Measurements from ENCODE around the gene ADGRV1.
"Not testable (repeated sequence)": the region's sequence is repeated elsewhere in the genome, so short reads cannot be mapped to it uniquely, and the experiment has no call there.

The ADGRV1 gene

DNA sequence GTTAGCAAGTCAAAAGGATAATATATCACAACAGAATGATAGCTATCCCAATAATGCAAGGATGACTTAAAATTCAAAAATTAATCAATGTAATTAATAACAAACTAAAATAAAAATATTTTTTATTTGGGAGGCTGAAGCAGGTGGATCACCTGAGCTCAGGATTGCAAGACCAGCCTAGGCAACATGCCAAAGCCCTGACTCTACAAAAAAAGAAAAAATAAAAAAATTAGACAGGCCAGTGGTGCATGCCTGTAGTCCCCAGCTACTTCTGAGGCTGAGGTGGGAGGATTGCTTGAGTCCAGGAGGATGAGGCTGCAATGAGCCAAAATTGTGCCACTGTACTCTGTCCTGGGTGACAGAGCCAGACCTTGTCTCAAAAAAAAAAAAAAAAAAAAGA lies 399.3 kb downstream of the ADGRV1 start:
- DNase-seq = no peak

DNA sequence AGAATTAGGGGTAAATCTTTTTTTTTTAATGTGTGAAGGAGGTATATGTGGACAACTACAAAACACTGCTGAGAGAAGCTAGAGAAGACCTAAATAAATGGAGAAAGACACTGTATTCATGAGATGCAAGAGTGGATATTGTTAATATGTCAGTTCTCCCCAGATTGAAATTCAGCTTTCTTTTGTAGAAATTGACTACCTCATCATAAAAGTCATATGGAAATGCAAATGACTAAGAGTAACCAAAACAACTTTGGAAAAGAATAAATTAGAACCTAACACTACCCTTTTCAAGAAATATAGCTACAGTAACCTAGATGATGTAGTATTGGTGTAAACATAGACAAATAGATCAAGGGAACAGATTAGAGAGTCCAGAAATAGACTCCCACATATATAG lies 400.7 kb downstream of the ADGRV1 start:
- no peak for DNase-seq

DNA sequence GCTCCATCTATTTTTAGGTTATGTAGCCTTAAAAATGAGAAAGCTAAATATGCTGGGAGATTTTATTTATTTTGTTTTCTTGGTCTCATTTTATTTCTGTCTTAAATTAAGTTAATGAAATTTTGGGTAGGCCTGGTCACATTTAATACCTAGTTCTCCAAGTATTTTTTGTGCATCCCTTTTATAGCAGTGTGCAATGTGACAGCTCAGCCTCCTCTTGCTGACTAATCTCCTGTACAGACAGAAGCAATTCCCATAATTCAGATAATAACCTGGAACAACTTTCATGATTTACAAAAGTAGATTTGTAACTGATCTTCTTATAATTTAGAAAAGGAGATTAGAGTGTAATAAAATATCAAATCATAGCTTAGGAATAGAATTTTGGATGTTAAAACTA lies 403.9 kb downstream of the ADGRV1 start:
- DNase-seq = no peak

DNA sequence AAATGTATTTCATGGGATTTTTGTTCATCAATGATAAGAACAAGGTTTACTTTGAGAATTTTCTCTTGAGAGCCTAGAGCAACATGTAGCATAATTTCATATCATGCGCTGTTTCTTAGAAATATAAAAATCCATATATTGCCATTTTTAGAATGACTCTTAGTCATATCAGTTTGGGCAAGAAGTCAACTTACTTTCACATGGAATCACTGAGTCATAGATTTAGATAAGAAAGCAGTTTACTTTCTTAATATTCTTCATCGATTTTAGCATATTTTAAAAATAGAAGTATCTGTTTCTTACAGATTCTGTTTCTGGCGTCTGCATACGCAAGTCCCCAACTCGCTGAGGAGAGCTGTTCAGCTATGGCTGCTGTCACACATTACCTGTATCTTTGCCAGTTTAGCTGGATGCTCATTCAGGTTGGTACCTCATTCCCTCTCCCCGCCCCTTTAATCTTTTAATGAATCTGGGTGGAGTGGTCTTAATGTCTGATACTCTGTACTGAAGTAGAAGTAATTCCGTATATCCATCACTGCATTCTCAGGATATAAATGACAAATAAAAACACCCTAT lies 406.6 kb downstream of the ADGRV1 start:
- no peak for DNase-seq

DNA sequence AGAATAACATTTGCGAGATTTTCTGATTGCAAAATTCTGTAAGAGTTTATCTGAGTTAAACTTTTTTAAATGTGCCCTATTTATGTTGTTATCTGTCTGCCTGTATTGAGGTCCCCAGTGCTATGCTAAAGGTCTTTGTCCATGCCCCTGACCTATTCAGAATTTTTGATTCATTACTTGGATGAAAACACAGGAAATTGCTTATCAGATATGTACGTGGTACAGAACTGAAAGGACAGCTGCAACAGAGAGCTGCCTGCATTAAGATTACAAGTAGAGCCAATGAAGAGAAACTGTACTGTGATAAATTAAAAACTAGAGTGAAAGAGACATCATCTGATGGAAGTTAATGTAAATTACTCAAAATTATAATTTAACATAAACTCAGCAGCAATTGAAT lies 408.8 kb downstream of the ADGRV1 start:
- DNase-seq = no peak

DNA sequence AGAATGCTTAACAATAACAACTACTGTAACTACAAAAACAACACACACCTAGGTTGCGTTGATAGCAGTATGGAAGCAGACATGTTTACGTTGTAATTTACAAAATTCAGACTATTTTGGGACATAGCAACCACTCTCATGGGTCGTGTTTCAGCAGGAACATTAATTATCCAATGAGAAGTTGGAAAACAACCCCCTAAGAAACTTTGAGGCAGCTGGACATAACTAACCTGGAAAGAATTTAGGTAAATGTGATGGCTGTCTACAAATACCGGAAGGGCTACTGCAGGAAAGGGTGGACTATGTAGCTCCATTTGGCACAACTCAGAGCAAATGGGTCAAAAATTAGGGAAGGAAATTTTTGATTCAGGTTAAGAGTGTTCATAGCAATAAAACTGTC lies 409.3 kb downstream of the ADGRV1 start:
- no peak for DNase-seq

DNA sequence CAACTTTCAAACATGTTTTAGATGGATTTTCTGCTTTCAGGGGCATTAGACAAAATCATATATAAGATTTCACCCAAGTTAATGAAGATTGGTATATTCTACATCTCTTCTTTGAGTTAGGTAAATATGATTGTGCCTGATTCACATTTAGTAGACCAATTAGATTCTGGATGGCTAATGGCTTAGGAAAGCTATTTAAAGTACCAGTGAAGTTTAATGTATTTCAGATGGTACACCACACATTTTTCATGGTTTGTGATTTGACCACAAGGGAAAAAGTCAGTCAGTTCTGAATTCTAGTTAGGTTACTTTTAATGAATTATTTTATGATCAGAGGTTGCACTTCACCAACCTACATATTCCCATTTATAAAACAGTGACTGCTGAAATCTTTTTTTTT lies 409.7 kb downstream of the ADGRV1 start:
- no peak for DNase-seq

DNA sequence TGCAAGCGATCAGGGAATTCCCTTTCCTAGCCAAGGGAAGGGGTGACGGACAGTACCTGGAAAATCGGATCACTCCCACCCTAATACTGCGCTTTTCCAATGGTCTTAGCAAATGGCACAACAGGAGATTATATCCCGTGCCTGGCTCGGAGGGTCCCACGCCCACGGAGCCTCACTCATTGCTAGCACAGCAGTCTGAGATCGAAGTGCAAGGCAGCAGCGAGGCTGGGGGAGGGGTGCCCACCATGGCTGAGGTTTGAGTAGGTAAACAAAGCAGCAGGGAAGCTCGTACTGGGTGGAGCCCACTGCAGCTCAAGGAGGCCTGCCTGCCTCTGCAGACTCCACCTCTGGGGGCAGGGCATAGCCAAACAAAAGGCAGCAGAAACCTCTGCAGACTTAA lies 411.3 kb downstream of the ADGRV1 start:
- not testable (repeated sequence) for DNase-seq

DNA sequence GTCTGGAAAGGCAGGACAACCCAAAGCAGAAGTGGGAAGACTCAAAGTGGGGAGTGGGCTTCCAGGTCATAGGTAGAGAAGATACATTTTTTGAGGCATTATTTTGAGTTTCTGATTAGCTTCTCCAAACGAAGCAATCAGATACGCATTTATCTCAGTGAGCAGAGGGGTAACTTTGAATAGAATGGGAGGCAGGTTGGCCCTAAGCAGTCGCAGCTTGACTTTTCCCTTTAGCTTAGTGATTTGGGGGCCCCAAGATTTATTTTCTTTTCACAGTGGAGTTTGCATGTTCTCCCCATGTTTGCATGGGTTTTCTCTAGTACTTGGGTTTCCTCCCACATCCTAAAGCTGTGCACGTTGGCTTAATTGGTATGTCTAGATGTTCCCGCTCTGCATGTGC lies 422.6 kb downstream of the ADGRV1 start:
- no peak for DNase-seq

DNA sequence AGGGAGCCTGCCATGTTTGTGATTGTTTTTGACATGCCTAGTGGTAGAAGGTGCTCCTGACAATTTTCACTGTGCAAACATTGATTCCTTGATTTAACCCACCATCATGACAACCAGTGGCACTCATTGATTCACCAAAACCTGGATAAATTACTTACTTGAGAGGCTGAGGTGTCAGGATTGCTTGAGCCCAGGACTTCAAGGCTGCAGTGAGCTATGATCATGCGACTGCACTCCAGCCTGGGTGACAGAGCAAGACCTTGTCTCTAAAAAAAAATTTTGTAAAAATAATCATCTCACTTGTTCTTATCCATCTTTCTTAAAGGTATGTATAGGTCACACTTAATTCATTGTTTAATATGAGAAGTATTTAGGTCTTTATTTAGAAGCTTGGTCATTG lies 423.2 kb downstream of the ADGRV1 start:
- no peak for DNase-seq

DNA sequence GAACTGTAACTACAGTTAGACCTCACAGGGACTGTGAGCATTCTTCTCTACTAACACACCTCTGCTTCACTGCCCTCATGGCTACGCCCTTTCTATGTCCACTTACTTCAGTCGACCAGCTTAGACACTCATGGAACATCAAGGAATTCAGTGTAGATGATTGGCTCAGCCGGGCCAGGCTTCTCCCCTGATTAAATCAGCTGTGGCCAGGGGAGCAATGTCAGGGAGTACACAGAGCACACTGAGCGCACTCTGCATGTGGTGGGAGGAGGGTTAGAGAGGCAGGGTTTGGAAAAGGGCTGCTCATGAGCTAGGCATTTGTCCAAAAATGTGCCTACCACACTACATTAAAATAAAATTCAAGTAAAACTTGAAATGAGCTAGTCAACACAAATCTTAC lies 424.0 kb downstream of the ADGRV1 start:
- no peak for DNase-seq

DNA sequence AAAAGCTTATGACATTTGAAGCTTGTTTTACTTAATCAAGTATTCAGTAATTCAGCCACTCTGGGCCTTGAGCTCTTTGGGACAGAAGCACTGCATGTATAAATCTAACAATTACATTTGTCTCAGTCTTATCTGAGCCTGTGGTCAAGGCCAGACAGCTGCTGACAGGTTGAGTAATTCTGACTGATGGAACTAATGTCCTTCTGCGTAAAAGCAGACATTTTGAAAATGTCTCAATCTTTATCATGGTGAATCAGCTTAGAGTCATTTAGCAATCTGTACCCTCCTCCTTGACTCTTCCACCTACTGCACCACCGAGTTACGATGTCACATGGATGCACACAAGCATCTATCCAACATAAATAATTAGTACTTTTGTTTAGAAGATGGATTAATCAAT lies 424.6 kb downstream of the ADGRV1 start:
- DNase-seq = no peak

DNA sequence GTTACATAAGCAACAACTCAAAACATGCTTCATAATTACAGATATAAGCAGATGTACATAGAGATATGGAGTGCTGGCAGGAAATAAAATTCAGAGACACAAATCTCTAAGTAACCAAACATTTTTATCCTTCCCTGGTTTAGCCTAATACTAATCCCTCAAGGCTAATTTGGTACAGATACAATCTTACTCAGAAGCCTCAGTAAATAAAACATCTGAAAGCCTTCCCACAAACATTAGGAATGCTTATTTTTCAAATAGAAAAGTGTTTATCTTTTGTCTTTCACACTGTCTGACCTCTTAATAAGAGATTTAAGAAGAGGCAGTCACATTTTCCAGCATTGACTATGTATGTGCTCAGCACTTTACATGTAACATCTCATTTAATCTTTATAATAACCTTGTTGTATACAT lies 425.1 kb downstream of the ADGRV1 start:
- DNase-seq = no peak

DNA sequence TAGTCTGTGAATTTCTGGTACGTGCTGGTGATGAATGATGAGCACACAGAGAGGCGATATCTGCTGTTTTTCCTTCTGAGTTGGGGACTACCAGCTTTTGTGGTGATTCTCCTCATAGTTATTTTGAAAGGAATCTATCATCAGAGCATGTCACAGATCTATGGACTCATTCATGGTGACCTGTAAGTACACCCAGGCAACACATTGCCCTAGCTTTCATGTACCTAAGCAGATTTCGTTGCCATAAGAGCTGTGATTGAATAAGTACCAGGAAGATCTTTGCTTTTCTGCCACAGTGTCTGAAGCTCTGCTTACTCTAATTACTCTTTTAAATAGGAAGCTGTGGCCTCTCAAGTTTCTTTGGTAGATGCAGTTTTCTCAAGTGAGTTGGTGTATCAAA lies 426.7 kb downstream of the ADGRV1 start:
- no peak for DNase-seq

DNA sequence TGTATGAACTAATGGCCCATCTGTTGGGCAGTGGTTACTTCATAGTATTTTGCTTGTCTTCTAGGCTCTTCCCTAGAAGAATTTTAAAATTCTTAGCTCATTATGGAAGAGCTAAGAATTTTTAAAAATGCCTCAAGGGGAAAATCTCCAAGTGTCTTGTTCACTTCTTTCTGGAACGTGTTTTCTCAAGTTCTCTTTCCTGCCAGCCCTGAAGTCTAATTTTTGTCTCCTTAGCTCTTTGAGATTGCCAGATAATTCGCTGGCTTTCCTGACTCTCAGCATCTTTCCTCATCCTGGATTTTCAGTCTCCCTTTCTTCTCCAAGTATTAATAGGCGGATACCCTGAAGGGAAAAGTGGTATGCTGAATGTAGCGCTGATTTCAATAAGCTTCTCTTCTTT lies 429.1 kb downstream of the ADGRV1 start:
- DNase-seq = no peak

DNA sequence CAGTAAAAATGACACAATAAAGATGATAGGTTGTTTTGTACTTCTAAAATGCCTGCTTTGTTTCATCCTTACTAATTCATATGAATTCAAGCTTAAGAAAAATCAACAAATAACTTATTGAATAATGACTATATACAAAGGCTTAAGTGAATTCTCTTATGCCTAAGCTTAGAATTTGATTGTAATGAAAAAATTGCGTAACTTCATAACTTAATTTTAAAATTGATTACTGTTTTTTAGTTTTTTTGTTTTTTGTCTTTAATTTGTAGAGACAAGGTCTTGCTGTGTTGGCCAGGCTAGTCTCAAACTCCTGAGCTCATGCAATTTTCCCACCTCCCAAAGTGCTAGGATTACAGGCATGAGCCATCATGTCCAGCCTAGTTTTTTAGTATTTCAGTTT lies 432.6 kb downstream of the ADGRV1 start:
- DNase-seq = no peak

DNA sequence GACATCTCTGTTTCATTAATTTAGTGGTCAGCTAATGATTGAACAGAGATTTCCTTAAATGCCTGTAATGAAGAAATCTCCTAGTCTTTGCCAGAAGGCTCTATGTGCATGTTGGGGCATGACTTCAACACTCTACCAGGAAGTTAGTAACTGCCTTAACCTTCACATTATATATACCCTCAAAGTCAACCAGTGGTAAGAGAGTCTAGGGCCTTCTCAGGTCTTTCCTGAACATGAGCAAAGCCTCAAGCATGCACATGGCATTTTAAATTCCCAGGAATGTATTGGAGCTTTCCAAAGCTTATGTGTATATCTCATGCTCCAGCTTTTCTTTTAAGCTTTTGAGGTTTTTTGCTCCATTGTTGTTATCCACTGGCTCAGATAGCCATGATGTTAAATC lies 436.2 kb downstream of the ADGRV1 start:
- DNase-seq = no peak

DNA sequence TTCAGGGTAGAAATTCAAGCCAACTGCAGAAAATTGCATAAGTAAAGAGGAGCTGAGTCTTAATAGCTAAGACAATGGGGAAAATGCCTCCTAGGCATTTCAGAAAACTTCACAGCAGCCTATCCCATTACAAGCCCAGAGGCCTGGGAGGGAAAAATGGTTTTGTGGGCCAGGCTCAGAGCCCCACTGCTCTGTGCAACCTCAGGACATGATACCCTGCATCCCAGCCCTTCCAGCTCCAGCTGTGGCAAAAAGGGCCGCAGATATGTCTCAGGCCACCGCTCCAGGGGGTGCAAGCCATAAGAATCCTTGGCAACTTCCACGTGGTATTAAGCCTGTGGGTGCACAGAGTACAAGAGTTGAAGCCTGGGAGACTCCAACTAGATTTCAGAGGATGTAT lies 437.5 kb downstream of the ADGRV1 start:
- DNase-seq = no peak

DNA sequence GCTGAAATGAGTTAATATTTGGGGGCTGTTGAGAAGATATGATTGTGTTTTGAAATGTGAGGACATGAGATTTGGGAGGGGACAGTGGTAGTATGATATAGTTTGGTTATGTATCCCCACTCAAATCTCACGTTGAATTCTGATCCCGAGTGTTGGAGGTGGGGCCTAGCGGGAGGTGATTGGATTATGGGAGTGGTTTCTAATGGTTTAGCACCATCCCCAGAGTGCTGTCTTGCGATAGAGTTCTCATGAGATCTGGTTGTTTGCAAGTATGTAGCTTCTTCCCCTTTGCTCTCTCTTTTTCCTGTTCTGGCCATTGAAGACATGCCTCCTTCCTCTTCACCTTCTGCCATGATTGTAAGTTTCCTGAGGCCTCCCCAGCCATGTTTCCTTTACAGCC lies 438.5 kb downstream of the ADGRV1 start:
- no peak for DNase-seq

DNA sequence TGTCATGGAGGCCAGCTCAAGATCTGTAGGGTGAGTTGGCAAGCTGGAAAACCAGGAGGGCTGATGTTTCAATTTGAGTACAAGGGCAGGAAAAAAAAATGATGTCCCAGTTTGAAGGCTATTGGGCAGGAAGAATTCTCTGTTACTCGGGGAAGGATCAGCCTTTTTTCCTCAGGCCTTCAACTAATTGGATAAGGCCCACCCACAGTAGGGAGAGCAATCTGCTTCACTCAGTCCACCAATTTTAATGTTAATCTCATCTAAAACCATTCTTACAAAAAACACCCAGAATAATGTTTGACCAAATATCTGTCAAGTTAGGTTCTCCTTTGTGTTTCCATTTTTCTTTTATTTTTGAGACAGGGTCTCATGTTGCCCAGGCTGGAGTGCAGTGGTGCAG lies 442.1 kb downstream of the ADGRV1 start:
- DNase-seq = no peak

DNA sequence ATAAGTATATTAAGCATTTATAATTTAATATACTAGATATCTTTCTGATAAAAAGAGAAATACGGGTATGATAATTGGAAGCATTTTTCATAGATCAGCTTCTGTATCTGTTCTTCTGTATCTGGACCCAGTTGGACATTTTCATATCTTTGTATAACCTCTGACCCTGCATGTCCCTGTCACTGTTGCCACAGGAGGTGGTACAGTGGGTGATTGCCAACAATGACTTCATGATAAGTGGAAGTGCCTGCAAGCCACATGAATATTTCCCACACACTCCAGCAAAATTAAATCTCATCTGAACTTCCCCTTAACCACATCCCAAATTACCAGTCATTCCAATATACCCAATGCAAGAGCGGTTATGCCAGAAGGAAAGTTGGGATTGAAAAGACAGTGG lies 448.1 kb downstream of the ADGRV1 start:
- no peak for DNase-seq

DNA sequence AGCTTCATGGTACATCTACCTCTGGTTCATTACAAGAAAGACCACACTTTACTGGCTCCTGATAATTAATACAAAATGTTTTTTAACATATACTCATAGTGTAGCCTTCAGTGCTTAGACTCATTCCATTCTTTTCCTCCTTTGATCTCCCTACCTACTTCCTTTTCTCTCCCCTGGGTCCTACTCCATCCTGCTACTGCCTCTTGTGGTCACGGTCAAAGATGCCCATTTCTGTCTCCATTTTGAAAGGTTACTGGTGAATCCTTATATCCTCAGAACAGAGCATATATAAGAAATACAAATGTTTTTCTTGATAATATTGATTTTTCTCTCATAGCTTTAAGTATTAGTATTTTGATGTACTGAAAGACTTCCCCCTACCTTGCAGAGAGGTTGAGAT lies 448.7 kb downstream of the ADGRV1 start:
- DNase-seq = no peak

DNA sequence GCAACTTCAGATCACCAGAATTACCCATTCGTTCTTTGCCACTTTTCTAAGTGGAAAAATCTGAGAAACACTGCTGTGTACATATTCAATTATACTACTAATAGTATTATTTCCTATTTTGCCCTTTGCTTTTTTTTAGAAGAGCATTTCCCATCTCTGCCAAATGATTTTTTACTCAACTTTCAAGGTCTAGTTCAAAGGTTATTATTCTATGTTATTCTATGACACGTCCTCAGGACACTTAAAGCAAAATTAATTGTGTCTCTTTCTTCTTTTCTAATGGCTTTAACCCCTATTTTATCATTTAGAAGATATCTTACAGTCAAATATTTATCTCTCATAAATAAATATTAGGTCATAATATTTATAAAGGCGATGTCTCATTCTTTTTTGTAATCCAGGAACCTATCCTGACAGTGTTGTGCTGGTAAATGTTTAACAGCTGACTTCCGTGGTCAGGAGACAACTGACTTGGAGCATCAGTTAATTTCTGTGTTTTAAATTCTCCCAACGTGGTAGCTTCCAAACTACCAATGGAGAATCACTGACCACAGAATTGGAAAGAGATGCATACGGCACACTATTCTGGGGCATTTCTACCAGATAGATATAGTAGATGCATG lies 449.3 kb downstream of the ADGRV1 start:
- no peak for DNase-seq

DNA sequence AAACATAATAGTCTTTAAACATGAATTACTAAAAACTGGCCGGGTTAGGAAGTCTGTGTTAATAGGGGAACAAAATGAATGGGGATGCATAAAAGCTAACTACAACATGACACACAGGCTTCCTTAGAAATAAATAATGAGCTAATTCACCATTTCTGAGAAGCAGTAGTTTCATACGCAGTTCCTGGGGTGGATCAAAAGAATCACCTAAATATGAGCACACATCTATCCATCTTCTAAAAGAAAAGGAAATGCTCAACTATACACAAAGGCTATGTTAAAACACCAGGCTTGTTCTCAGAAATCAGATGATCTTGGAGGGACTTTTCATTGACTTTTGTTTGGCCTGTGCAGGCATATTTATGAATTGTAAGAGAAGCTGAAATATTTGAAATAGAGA lies 451.5 kb downstream of the ADGRV1 start:
- DNase-seq = no peak

DNA sequence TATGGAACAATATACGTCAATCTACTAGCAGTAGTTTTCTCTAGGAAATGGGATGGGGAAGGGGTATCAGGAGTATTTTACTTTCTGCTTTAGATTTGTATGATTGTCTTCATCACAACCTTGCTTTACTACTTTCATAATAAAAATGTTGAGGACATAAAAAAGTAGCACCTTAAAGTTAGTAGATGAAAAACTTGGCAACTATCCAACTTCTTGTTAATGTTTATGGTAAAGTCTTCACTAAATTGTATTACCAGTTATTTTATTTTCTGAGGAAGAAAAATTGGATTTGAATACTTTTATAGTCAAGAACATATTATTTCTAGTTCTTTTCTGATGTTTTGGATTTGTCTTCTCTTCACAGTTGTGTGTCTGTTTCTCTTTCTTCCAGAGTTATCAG lies 452.4 kb downstream of the ADGRV1 start:
- no peak for DNase-seq

DNA sequence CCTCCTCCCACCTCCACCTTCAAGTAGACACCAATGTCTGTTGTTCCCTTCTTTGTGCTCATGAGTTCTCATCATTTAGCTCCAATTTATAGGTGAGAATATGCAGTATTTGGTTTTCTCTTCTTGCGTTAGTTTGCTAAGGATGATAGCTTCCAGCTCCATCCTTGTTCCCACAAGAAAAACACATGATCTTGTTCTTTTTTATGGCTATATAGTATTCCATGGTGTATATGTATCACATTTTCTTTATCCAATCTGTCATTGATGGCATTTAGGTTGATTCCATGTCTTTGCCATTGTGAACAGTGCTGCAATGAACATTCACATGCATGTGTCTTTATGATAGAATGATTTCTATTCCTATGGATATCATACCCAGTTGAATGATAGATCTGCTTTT lies 454.3 kb downstream of the ADGRV1 start:
- DNase-seq = not testable (repeated sequence)
